Skeletal muscle cell (primary cell): Measurements from ENCODE around the gene CAMSAP2.
"Not testable (repeated sequence)": the region's sequence is repeated elsewhere in the genome, so short reads cannot be mapped to it uniquely, and the experiment has no call there.

Experiments
- DNase-seq: peaks from one replicate; pipeline ENCODE4 v3.0.0-alpha.2; 2010; ENCODE audit warnings: low read depth
- H3K4me3 ChIP-seq: 2 replicates; pipeline ENCODE4 v1.5.1; 2011; ENCODE audit warnings: low read depth, mild to moderate bottlenecking, control low read depth, low read length, moderate library complexity

Gene CAMSAP2

DNA sequence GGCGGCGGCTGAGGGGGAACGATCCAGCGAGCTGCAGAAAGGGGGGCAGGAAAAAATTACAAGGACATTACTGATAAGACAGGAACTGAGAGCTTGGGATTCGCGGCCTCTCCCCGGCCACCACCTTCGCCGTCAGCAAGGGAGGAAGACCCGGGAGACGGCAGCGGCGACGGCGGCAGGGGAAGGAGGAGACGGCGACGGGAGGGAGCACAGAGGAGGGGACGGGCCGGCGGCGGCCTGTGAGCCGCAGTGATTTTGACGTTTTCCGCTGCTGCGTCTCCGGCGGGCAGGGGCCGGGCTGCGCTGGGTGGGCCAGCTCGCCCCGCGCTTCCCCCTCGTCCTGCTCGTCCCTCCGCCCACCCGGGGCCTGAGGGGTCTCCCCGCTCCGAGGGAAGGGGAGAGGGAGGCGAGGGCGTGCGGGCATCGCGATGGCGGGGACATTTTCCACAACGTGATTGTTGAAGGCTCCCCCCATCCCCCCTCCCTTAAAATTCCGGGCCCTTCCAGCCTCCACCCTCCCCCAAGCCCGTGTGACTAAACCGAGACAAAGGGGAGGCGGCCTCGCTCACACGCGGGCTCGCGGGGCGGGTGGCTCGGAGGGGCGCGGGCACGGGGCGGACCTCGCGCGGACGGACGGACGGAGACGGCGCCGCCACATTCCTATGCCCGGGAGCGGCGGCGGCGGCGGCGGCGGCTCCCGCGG, 407 bp downstream of the CAMSAP2 start:
- peak; percentile 41 for DNase-seq
- peak overlapping the region; percentile 84 for H3K4me3 ChIP-seq

DNA sequence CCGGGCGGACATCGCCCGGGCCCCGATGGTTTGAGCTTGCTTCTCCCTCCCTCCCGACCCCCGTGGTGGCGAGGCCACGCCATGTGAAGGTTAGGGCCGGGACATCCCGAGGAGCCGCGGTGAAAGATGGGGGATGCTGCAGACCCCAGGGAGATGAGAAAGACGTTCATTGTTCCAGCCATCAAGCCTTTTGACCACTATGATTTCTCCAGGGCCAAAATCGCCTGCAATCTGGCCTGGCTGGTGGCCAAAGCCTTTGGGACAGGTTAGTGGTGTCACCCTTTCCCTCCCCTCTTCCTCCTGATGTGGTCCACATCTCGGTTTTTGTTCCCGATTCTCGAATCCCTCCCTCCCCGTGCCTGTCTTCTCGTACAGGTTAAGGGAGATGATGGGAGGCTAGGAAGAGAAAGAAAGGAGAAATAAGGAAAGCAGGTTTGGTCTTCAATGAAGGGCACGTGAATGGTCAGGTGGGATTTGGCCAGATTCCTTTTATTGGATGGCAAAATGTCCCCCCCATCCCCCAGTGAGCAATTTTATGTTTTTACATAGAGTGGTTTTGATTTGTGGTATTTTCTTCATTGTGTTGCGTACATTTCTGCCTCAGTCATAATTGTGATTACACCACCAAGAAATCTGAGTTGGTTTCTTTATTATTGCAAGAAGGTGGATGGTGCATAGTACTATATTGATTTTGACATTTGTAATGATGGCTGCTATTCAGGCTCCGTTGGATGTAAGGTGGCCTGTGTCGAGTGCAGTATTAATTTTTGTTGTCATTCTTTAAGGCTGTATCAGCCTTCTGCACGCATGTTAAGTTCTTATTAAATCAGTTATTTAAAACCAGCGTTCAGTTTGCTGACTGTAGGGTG, 1.2 kb downstream of the CAMSAP2 start:
- no peak for DNase-seq
- H3K4me3 ChIP-seq, result peak overlapping the region; percentile 84

DNA sequence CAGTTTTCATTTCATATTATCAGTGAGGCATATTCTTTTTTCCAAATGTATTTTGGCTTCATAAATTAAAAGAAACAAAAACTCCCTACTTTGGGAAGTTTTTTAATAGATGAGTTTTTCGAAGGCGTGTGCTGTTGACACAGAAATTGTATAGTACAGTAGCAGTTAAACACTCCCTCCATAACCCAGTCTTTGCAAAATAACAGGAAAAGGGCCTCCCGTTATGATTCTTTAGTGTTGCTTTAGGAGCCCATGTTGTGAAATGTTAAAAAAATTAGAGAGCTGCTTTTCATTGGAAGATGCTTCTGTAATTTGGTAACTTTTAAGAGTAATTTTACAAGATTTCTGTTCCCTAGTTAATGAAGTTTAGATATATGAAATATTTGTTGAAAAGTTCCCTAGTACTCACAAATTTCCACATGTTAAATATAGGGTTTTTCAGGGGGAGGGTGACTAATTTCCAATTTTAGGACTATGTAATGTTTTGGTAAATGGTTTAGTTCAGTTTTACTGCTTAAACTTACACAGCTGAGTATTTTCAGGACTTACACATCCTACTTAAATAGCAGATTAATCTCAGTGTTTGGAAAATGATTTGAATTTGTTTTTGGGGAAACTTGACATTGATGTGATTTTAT, 2.0 kb downstream of the CAMSAP2 start:
- DNase-seq, result no peak
- peak overlapping the region; percentile 84 for H3K4me3 ChIP-seq

DNA sequence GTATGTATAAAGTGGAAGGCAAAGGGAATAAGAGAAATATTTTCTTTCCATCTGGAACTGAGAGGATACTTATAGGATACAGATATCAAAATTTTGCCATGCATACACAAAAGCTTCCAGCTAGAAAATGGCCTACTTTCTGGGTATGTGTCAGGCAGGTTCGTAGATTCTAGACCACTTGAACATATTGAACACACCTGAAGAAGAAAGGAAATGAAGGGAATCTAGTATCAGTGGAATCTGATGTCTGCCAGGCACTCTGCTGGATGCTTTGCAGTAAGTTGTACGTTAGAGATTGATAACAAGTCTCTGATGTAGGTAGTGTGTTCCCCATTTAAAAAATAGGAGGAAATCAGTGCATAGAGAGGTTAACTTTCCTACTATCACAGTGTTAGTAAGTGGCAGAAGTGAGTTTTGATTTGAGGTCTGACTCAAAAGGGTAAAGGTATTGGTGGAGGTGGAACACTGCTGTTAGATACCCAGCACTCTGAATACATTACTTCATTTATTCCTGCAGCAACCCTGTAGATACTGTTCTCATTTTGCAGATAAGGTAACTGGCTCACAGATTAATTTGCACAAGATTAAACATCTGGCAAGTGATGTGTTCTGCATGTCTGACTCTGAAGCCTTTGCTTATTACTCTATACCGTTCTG, 3.0 kb downstream of the CAMSAP2 start:
- no peak for DNase-seq

DNA sequence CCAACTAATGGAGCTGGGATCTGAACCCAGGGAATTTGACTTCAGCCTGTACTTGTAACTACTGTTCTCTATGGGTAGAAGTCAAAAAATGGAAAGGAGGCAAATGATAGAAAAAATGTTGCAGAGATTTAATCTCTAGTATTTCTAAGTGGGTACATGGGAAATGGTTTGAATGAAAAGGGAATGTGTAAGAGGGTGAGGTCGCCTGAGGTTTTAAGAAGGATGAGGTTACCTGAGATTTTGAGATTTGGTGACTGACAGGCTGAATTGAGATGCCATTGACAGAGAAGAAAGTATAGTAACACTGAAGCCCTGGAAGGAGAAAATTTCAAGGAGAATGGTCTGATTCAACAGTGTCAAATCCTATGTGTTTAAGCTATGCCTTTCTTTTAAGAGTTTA, 5.5 kb downstream of the CAMSAP2 start:
- no peak for DNase-seq
- H3K4me3 ChIP-seq, result no peak overlapping the region

More for the DNA sequence above, 3.0 kb downstream of the CAMSAP2 start:
- H3K4me3 ChIP-seq, result peak overlapping the region; percentile 84

DNA sequence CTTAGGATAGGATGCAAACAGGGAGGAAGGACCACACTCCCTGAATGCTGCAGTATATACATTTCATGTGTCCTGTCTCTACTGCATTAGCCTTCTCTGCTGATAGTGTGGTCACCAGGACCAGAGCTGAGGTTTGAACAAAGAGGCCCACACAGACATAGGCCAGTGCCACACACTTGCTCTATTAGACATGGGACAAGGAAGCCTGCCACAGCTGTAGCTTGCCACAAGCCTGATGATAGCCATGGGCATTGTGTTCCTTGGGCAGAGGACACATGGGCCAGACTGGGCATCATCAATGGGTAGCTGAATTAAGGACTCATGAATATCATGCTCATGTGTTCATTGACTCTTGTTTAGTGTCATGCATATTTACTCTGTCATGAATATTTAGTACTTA, 10.4 kb downstream of the CAMSAP2 start:
- H3K4me3 ChIP-seq, result no peak overlapping the region
- DNase-seq, result no peak

DNA sequence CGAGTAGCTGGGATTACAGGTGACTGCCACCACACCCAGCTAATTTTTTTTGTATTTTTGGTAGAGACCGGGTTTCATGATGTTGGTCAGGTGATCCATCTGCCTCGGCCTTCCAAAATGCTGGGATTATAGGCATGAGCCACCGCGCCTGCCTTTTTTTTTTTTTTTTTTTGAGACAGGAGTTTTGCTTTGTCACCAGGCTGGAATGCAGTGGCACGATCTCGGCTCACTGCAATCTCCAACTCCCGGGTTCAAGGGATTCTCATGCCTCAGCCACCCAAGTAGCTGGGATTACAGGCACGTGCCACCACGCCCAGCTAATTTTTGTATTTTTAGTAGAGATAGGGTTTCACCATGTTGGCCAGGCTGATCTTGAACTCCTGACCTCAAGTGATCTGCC, 12.1 kb downstream of the CAMSAP2 start:
- not testable (repeated sequence) for H3K4me3 ChIP-seq, DNase-seq

DNA sequence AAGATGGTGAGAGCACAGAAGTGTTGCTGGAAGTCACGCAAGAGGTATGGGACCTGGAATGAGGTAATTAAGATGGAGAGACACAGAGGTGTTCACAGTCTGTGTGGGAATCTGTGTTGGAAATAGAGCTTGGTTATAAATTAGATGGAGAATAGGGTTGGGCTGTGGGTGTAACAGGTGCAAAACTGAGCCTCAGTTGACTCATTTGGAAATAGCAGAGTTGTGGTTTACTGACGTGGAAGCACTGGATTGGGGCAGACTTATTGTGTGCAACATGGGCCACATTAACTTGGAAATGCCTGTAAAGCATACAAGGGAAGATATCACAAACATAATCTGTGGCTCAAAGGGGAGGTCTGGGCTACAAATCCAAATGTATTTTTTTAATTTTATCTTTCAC, 13.0 kb downstream of the CAMSAP2 start:
- no peak for DNase-seq

DNA sequence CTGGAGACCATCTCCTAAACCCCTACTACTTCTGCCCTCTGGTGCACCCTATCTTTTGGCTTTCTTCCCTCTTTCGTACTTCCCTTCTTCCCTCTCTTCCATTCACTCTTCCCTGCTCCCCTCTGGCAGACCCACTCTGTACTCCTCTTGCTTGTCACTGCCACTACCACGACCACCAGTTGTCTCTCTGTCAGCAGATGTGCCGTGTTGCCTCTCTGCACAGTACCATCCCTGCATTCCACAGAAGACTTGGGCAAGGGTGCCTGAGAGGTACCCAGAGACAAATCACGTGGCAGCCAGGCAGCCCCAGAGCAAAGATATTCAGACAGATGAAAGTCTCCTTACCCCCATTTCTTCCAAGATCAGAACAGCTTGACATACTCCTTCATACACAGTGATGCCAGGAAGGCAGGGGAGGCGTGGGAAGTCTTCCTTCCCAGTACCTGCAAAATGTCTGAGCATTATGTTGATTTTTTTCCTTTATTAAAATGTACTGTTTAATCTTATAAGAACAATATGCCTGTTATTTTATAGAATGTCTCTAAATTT, 15.0 kb downstream of the CAMSAP2 start:
- no peak overlapping the region for H3K4me3 ChIP-seq
- no peak for DNase-seq

More for the DNA sequence above, 13.0 kb downstream of the CAMSAP2 start:
- no peak overlapping the region for H3K4me3 ChIP-seq

DNA sequence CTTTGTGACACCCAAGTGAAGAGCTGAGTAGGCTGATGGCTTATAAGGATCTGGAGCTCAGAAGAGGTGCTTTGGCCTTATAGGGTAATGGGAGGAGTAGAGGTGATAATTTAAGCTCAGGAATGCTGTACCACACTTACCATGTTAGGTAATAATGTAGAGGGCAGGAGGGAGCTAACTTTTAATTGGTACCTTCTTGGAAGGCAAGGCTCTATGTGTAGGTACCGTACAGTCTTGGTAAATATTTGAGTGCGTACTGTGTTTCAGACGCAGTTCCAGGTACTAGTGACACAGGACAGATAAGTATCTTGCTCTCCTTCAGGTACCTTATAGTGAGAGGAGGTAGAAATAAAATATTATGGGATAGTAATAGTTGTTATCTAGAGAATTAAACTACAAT, 16.8 kb downstream of the CAMSAP2 start:
- H3K4me3 ChIP-seq, result no peak overlapping the region
- DNase-seq, result no peak

DNA sequence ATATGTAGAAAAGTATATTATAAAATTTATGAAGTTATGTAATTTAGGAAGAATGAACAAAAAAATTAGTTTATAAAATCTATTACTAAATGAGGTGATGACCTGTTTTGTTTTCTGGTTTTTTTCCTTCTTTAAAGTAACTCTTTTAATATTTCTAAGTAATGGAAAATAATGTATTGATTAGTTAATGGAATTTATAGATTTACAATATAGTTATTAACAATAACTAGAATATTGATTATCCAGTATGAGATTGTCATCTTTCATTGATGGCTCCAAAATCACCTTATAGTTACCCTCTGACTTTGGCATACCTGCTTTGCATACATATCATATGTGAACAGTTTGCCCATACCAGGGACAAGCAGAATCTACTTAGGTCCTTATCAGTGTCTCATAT, 23.4 kb downstream of the CAMSAP2 start:
- no peak for DNase-seq
- no peak overlapping the region for H3K4me3 ChIP-seq

DNA sequence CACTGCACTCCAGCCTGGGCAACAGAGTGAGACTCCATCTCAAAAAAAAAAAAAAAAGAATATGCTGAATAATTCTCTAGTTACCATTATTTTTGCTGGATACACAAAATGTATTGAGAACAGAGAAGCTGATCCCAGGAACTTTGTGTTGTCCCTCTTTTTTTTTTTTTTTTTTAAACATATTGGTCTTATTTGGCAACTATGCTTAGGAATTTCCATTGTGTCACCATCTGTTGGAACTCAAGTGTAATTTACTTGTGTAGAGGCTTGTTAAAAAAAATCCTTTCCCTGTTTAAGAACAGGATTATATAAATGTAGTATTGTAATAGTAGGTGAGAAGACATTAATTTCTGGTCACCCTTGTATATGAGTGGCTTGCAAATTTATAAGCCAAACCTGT, 28.6 kb downstream of the CAMSAP2 start:
- H3K4me3 ChIP-seq, result no peak overlapping the region
- DNase-seq, result no peak

DNA sequence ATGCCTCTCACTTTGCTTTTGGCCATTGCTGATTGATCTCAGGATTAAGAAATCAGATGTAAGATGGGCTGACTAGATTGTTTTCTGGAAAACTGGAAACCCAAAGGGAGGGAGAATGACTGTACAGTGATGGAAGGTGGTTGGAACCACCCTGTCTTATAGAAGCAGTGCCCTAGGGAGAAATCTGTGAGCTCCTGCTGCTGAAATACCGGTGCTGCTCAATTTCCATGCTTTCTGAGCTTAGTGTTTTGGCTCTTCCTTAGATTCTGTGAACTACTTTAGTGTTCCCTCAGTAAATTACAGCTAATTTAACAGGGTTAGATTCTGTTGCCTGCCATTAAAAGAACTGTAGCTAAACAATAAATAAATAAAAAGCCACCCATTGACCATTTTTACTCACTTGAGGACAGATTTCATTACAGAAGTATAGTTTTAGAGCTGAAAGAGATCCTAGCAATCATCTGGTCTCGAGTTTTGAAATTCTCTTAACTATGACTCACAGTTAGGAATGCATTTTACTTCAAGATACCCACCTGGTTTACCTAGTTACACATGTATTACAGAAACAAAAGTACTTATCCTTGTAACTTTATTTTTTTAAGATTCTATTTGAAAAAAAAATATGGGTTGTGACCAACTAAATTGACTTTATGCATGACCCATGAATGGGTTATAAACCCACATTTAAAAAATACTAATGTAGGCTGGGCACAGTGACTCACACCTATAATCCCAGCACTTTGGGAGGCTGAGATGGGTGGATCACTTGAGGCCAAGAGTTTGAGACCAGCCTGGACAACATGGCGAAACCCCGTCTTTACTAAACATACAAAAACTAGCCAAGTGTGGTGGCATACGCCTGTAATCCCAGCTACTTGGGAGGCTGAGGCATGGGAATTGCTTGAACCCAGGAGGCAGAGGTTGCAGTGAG, 33.2 kb downstream of the CAMSAP2 start:
- no peak for DNase-seq
- H3K4me3 ChIP-seq, result no peak overlapping the region

DNA sequence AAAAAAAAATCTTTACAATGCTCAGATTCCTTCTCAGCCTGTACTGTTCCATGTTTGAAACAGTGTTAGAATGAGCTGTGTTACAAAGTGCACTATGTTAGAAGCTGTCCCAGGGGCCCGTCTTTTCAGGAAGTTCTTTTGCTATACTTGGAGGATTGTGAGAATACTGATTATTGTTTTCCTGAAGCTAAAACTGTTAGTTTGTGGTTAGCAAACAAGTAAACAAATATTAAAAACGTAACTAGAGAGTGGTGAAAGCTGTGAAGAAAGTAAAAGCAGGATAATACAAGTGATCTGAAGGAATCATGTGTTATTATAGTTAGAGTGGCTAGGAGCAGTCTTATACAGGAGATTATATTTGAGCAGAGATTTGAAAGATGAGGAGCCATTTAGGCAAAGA, 35.6 kb downstream of the CAMSAP2 start:
- no peak overlapping the region for H3K4me3 ChIP-seq
- DNase-seq, result no peak

DNA sequence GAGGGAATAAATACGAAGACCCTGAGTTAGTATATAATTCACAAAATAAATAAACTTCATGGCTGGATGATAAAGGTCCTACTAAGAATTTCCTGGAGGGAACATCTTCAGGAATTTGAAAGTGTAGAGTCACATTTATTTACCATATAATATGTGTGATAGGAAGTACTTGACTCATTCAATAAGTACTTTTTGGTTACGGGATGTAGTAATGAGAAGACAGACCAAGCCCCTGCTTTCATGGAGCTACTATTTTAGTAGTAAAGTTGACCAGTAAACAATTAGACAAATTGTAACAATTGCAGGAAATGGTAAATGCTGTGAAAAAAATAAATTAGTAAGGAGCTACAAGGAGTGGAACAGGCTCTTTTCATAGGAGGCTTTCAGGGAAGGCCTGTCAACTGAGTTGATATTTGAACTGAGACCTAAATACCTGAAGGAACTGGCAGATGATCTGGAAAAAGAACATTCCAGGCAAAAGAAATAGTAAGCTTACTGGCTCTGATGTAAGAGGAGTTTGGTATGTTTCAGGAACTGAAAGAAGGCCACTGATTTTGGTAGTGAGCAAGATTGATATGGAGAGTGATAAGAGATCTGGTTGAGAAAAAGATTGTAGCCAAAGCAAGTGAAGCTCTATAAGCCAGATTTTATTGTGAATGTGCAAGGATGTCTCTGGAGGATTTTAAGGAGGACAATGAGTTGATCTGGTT, 36.2 kb downstream of the CAMSAP2 start:
- DNase-seq, result no peak
- no peak overlapping the region for H3K4me3 ChIP-seq

DNA sequence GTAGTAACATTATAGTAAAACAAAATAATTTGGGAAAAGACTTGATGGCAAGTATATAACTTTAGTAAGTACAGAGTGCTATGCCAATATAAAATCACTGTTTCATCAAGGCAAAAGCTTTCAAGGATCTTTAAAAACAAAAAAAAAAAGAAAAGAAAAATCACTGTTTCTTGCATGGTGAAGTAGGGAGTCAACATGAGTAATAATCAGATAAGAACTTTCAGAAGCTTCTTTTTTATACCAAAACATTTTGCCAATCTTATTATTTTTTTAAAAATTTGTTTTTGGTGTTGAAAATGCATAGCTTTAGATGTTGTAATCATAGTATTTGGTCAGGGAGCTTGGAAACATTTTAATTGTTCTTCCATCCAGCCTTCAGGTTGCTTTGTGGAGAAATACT, 37.2 kb downstream of the CAMSAP2 start:
- H3K4me3 ChIP-seq, result no peak overlapping the region
- DNase-seq, result no peak

DNA sequence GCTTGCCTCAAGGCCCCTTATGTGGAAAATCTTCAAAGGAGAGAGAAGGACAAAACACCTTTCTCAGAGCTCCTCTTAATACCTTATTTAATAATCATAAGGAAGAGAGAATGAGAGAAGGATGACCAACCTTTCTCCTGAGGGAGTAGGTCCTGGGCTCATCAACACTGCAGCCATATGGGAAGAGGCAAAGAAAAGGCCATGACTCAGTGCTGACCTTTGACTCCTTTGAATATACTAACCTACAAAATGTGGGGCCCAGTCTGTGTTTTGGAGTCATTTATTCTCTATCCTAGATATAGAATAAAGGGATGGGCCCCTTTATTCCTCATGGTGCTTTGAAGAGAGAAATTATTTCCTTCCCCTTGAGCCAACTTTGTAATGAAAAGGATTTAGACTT, 38.3 kb downstream of the CAMSAP2 start:
- H3K4me3 ChIP-seq, result no peak overlapping the region
- DNase-seq, result no peak

DNA sequence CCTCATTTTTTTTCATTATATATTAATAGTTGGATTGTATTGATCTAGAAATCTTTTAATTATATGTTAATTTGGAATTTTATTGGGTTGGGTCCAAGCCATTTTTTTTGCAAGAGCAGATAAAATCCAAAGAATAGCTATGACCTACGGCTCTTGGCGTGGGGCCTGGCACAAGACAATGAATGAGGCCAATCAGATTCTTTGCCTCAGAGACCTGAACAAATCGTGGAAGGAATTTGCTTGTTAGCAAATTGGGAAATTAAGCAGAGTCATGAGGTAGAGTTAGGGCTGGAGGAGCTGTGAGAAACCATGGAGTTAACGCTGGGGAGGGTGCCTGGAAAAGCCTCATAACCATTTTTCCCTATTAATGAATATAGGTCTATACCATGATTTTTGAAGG, 40.1 kb downstream of the CAMSAP2 start:
- no peak for DNase-seq

More for the DNA sequence above, 40.1 kb downstream of the CAMSAP2 start:
- H3K4me3 ChIP-seq, result no peak overlapping the region
